Osteoblast (primary cell): ENCODE data around the gene CCDC92B. TPM values are rescaled to one million over a fixed set of nuclear protein-coding genes. Genes with fewer than 3 reads are reported as not detected.

Experiments used
- DNase-seq: peaks from one replicate; pipeline ENCODE4 v3.0.0; 2011; ENCODE audit warnings: low spot score, mixed read lengths; ENCODE audit not compliant: insufficient read length; ENCODE audit errors: missing footprints
- H2AFZ ChIP-seq: 2 replicates; pipeline ENCODE4 v1.6.0; 2011; ENCODE audit warnings: mild to moderate bottlenecking, low read length
- H3K27ac ChIP-seq: 2 replicates; pipeline ENCODE4 v1.5.1; 2011; ENCODE audit warnings: mild to moderate bottlenecking, low read depth, low read length, moderate library complexity
- H3K27me3 ChIP-seq: 2 replicates; pipeline ENCODE4 v1.6.0; 2012; ENCODE audit warnings: mild to moderate bottlenecking, control low read depth, inconsistent platforms, low read length, moderate library complexity; ENCODE audit not compliant: insufficient read depth
- H3K36me3 ChIP-seq: 2 replicates; pipeline ENCODE4 v1.5.1; 2011; ENCODE audit warnings: mild to moderate bottlenecking, low read length, control low read depth, moderate library complexity; ENCODE audit not compliant: insufficient read depth
- H3K4me1 ChIP-seq: 2 replicates; pipeline ENCODE4 v1.5.1; 2011; ENCODE audit warnings: mild to moderate bottlenecking, low read length, control low read depth, moderate library complexity; ENCODE audit not compliant: insufficient read depth
- H3K4me2 ChIP-seq: 2 replicates; pipeline ENCODE4 v1.6.0; 2011; ENCODE audit warnings: mild to moderate bottlenecking, low read length; ENCODE audit not compliant: insufficient read depth
- H3K4me3 ChIP-seq: fragments of 200-600 bp; sonication (generic); 3 replicates; pipeline ENCODE4 v1.5.1; 2012; ENCODE audit warnings: mild to moderate bottlenecking, low read length, inconsistent platforms; ENCODE audit not compliant: insufficient read depth
- H3K79me2 ChIP-seq: 2 replicates; pipeline ENCODE4 v1.6.0; 2012; ENCODE audit warnings: mild to moderate bottlenecking, low read length, control low read depth, inconsistent platforms; ENCODE audit not compliant: insufficient read depth
- H3K9me3 ChIP-seq: 2 replicates; pipeline ENCODE4 v1.5.1; 2011; ENCODE audit warnings: low read depth, low read length, control low read depth
- H4K20me1 ChIP-seq: 2 replicates; pipeline ENCODE4 v1.6.0; 2012; ENCODE audit warnings: mild to moderate bottlenecking, low read length, control low read depth; ENCODE audit not compliant: insufficient read depth
- total RNA-seq: library from RNA; depleted of rRNA; stranded (reverse); fragments of >200 nt; gene quantifications from 2 replicates; pipeline ENCODE4 v1.2.3, GENCODE V29; 2012
- TF ChIP-seq, protein P1 (sequence below): IDR thresholded peaks from 2 replicates; pipeline ENCODE4 v1.5.1; 2011; ENCODE audit warnings: mild to moderate bottlenecking, low read depth, low read length, moderate library complexity; ENCODE audit errors: extremely low read depth

Gene CCDC92B
- total RNA-seq, 1 donor, result not detected

DNA sequence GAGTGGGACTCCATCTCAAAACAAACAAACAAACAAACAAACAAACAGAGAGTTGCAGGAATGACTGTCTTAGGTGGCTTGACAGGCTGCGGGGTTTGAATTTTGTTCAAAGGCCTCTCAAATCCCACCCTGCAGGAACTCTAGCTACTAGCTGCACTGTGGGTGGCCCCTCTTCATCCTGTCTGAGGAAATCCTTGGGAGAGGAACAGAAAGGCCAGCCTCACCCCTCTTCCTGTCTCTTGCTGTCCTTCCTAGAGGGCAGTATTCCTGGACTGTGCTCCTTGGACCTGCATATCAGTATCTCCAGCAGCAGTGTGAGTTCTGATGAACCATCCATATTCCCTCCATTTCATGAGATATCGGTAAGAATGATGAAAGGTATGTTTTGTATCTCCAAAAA is 2.0 kb upstream of the CCDC92B start:
- Histone ChIP-seq H4K20me1 (no peaks in the 10 kb centered on the region), H3K4me3 (no peak overlapping the region), H3K9me3 (no peaks in the 10 kb centered on the region), H3K27ac (no peak overlapping the region), H3K27me3 (peaks cover 36% of the 10 kb centered on the region), H2AFZ (no peak overlapping the region), H3K4me1 (no peaks in the 10 kb centered on the region), H3K4me2 (no peak overlapping the region), H3K79me2 (no peaks in the 10 kb centered on the region), H3K36me3 (no peaks in the 10 kb centered on the region)
- TF ChIP-seq, protein P1, sequence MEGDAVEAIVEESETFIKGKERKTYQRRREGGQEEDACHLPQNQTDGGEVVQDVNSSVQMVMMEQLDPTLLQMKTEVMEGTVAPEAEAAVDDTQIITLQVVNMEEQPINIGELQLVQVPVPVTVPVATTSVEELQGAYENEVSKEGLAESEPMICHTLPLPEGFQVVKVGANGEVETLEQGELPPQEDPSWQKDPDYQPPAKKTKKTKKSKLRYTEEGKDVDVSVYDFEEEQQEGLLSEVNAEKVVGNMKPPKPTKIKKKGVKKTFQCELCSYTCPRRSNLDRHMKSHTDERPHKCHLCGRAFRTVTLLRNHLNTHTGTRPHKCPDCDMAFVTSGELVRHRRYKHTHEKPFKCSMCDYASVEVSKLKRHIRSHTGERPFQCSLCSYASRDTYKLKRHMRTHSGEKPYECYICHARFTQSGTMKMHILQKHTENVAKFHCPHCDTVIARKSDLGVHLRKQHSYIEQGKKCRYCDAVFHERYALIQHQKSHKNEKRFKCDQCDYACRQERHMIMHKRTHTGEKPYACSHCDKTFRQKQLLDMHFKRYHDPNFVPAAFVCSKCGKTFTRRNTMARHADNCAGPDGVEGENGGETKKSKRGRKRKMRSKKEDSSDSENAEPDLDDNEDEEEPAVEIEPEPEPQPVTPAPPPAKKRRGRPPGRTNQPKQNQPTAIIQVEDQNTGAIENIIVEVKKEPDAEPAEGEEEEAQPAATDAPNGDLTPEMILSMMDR, result no peak
- DNase-seq, result peak; percentile 73

DNA sequence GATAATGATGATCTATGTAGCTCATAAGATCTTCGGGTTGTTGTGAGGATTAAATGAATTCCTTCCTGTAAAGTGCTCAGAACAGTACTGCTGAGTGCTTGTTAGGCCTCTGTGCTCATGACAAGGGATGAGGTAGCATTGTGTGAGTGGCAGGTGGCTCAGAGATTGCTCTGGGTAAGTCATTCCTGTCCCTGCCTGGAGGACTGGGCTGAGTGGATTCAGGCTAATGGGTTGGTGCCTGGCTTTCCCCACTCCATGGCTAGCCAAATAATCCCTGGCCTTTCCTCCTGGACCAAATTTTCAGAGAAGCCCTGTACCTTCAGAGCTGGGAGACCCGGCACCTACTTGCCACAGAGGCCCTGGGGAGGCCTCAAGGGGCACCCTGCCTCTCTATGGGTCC is 1.3 kb upstream of the CCDC92B start:
- Histone ChIP-seq H3K27me3 (peaks cover 32% of the 10 kb centered on the region), H3K36me3 (no peaks in the 10 kb centered on the region), H3K9me3 (no peaks in the 10 kb centered on the region), H3K4me2 (no peak overlapping the region), H3K79me2 (no peaks in the 10 kb centered on the region), H3K27ac (no peak overlapping the region), H3K4me3 (no peak overlapping the region), H3K4me1 (no peaks in the 10 kb centered on the region), H4K20me1 (no peaks in the 10 kb centered on the region), H2AFZ (no peak overlapping the region)
- peak; percentile 79 for DNase-seq
- TF ChIP-seq, protein P1, result no peak

DNA sequence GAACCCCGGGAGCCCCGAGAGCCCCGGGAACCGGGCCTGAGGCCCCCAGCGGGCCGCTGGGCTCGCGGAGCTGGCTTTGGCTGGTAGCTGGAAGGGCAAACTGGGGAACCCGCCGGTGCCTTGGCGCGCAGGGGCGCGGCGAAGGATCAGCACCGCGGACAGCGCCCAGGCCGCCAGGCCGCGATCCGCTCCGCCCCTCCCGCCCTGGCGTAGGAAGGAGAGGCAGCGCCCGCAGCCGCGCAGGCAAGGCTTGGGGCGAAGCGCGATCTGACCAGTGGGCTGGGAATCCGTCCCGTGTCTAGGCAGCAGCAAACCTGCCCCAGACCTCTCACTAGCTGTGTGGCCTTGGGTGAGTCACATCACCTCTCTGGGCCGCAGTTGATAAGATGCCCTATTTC is 331 bp upstream of the CCDC92B start:
- DNase-seq, result peak; percentile 100
- H2AFZ ChIP-seq, result no peak overlapping the region
- H3K4me2 ChIP-seq, result no peak overlapping the region

DNA sequence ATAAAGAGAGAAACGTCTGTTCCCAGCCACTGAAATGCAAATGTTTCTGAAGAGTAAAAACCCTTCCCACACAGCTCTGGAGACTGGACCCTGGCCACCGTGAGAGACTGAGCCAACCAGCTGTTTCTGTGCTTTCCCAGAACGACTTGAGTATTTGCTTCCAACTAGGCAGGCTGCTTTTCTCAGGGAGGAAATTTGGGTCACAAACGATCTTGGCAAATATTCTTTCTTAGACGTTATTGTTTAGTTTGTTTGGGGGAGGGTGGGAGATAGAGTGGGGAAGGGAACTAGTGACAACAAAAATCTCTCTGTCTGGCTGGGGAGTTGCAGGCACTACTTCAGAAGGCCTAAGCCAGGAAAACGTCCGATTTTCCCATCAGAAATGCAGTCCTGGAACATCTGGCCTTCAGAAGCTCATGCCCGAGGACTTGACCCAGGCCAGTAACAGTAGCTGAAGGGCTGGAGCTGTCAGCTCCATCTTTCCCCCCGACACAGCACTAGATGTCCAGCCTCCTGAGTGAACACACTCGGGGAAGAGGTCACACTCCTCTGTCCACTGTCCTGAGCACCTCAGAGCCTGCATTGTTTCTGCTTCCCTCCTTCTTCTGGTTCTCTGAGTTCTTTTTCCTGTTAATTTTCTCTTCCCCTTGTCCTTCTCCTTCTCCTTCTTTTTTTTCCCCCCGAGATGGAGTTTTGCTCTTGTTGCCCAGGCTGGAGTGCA is 4.0 kb downstream of the CCDC92B start:
- no peaks in the 10 kb centered on the region for H4K20me1 ChIP-seq
- no peak overlapping the region for H3K4me2 ChIP-seq
- no peak overlapping the region for H3K4me3 ChIP-seq
- peak; percentile 27 for DNase-seq
- no peak overlapping the region for H3K27ac ChIP-seq
- no peaks in the 10 kb centered on the region for H3K9me3 ChIP-seq
- TF ChIP-seq, protein P1, result no peak
- no peak overlapping the region for H2AFZ ChIP-seq
- no peaks in the 10 kb centered on the region for H3K4me1 ChIP-seq
- peaks cover 36% of the 10 kb centered on the region for H3K27me3 ChIP-seq
- H3K36me3 ChIP-seq, result no peaks in the 10 kb centered on the region
- H3K79me2 ChIP-seq, result no peaks in the 10 kb centered on the region

More for the DNA sequence above, 331 bp upstream of the CCDC92B start:
- Histone ChIP-seq H3K27ac (no peak overlapping the region), H3K4me1 (no peaks in the 10 kb centered on the region), H4K20me1 (no peaks in the 10 kb centered on the region), H3K36me3 (no peaks in the 10 kb centered on the region), H3K9me3 (no peaks in the 10 kb centered on the region), H3K27me3 (peaks cover 39% of the 10 kb centered on the region), H3K4me3 (no peak overlapping the region), H3K79me2 (no peaks in the 10 kb centered on the region)
- TF ChIP-seq, protein P1, result no peak
